ENCODE data around the gene CRYAB. TPM values are rescaled to one million over a fixed set of nuclear protein-coding genes. Genes with fewer than 3 reads are reported as not detected.
"Not testable (repeated sequence)": the region's sequence is repeated elsewhere in the genome, so short reads cannot be mapped to it uniquely, and the experiment has no call there.

CRYAB gene
- total RNA-seq, 1 donor from 2014 or later: 90.5 TPM

GRCh38 chr11:111933176-111933575, 21.6 kb upstream of the CRYAB start:
- DNase-seq: not testable (repeated sequence)

GRCh38 chr11:111932611-111932950, 21.0 kb upstream of the CRYAB start:
- DNase-seq: no peak

- DNase-seq: no peak
Measured at GRCh38 chr11:111930472-111930871, 18.9 kb upstream of the CRYAB start.

GRCh38 chr11:111926505-111927391, 15.2 kb upstream of the CRYAB start:
- DNase-seq: peak; percentile 98

- no peak for DNase-seq
Measured at GRCh38 chr11:111925953-111926352, 14.4 kb upstream of the CRYAB start.

- DNase-seq: no peak
Measured at GRCh38 chr11:111923951-111924350, 12.4 kb upstream of the CRYAB start.

GRCh38 chr11:111923351-111923788, 11.8 kb upstream of the CRYAB start:
- no peak for DNase-seq

- peak; percentile 67 for DNase-seq
Measured at GRCh38 chr11:111922803-111923202, 11.2 kb upstream of the CRYAB start.

GRCh38 chr11:111921541-111922230, 10.1 kb upstream of the CRYAB start:
- no peak for DNase-seq

- no peak for DNase-seq
Measured at GRCh38 chr11:111920908-111921307, 9.3 kb upstream of the CRYAB start.

- DNase-seq: peak; percentile 87
Measured at GRCh38 chr11:111918390-111919256, 7.1 kb upstream of the CRYAB start, which contains the start of gene C11orf52. Gene C11orf52, plus strand, starts transcription at chr11:111918913. Its CDS starts 60 bp downstream, at chr11:111918973.

- DNase-seq: no peak
Measured at GRCh38 chr11:111917788-111918187, 6.2 kb upstream of the CRYAB start.

GRCh38 chr11:111917312-111917711, 5.7 kb upstream of the CRYAB start:
- no peak for DNase-seq

GRCh38 chr11:111916768-111917167, 5.2 kb upstream of the CRYAB start:
- DNase-seq: no peak

- peak; percentile 85 for DNase-seq
Measured at GRCh38 chr11:111913997-111914396, 2.4 kb upstream of the CRYAB start.

- no peak for DNase-seq
Measured at GRCh38 chr11:111913031-111913861, 1.7 kb upstream of the CRYAB start.

- DNase-seq: peak; percentile 88
Measured at GRCh38 chr11:111912535-111912934, 965 bp upstream of the CRYAB start, which contains the start of gene HSPB2. Gene HSPB2, plus strand, starts transcription at chr11:111912734. Its CDS starts 96 bp downstream, at chr11:111912830.

- no peak for DNase-seq
Measured at GRCh38 chr11:111910676-111911562, 651 bp downstream of the CRYAB start.

GRCh38 chr11:111909378-111909777, 2.2 kb downstream of the CRYAB start:
- DNase-seq: no peak

GRCh38 chr11:111908639-111909305, 2.8 kb downstream of the CRYAB start:
- DNase-seq: no peak

Data from tongue (tissue), 2 donors.